ENCODE measurements around the gene PHLDB3.
"Not testable (repeated sequence)": the region's sequence is repeated elsewhere in the genome, so short reads cannot be mapped to it uniquely, and the experiment has no call there.

The PHLDB3 gene

GRCh38 chr19:43526884-43527859 is 22.6 kb upstream of the PHLDB3 start, which contains the start of gene ETHE1:
Gene ETHE1 (minus strand): TSS chr19:43527201. CDS start chr19:43527177, 24 bp downstream.
- peak; percentile 45 for DNase-seq

DNA sequence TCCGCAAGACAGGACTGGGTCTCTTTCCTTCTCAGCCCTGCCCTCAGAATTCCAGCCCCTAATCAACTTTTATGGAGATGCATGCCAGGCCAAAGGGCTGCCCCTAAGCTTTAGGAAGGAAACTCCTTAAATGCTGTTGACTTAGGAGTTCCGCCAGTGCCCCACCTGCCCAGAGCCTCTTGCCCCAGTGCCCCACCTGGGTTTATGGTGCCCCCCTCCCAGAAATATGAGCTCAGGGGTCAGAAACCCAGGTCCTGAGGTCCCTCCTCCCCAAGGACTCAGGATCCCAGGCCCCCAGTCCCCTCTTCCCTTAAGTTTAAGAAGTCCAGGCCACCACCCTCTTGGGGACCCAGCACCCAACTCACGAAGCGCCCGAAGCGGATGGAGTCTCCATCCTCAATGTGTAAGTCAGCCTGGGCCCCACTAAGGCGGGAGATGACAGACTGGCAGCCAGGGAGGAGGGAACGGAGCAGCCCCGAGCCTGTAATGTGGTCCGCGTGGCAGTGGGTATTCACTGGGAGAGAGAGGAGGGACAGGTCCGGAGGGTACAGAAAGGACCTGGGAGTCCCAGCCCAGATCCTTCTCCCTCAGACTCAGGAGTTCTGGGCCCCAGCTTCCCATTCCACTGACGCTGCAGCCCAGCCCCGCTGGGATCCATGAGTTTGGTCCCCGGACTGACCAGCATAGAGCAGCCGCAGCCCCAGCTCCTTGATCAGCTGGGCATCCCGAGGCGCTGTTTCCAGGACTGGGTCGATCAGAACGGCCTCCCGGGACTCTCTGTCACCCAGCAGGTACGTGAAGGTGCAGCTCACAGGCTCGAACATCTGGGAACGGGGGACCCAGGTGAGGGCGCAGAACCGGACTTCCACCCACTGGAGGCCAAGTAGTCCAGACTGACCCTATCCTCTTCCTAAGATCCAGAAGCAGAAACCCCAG is 21.6 kb upstream of the PHLDB3 start:
- DNase-seq: no peak

DNA sequence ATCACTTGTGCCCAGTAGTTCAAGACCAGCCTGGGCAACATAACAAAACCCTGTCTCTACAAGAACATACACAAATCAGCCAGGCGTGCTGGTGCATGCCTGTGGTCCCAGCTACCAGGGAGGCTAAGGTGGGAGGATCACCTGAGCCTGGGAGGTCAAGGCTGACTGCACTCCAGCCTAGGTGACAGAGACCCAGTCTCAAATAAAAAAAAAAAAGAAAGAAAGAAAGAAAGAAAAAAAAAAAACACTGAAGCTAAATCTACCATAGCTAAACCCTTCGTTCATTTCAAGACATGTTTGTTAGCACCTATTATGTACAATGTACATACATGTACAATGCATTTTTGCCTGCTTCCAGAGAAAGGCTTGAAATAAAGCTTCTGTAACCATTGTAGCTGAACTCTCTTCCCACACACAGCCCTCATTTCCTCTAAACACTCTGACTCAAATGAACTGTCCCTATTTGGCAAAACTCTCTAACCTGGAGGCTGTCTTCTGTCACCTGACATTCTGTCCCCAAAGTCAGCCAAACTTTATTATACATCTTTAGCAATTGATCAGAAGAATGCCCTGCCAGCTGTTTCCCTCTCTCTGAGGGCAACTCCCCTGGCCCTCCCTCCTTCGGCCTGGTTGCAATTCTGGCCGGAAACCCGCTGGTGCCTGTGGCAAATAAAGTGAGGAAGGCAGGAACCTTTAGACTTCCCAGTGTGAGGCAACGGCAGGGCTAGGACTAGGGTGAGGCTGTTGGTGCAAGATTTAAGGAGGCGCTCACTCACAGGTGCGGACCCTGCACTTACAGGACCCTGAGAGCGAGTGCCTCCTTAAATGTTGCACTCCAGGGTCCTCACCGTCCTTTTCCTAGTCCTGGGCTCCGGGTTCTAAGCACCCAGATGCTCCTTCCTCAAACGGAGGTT is 20.6 kb upstream of the PHLDB3 start:
- DNase-seq: no peak

DNA sequence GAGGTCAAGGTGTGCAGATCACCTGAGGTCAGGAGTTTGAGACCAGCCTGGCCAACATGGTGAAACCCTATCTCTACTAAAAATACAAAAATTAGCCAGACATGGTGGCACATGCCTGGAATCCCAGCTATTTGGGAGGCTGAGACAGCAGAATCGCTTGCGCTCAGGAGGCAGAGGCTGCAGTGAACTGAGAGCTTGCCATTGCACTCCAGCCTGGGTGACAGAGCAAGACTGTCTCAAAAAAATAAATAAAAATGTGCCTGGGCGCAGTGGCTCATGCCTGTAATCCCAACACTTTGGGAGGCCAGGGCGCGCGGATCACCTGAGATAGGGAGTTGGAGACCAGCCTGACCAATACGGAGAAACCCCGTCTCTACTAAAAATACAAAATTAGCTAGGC is 19.1 kb upstream of the PHLDB3 start:
- not testable (repeated sequence) for DNase-seq

DNA sequence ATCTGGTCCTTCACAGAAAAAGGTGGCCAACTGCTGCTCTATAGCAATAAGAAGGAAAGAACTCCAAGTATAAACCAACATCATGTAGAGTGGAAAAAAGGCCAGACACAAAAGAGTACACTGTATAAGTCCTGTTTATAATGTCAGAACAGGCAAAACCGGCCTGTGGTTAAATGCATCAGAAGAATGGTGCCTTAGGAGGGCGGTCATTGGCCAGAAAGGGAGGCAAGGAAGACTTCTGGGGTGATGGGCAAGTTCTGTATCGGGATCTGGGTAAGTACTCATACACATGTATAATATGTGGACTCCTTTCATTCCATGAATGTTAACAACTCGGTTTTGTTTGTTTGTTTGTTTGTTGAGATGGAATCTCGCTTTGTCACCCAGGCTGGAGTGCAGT is 18.4 kb upstream of the PHLDB3 start:
- no peak for DNase-seq

DNA sequence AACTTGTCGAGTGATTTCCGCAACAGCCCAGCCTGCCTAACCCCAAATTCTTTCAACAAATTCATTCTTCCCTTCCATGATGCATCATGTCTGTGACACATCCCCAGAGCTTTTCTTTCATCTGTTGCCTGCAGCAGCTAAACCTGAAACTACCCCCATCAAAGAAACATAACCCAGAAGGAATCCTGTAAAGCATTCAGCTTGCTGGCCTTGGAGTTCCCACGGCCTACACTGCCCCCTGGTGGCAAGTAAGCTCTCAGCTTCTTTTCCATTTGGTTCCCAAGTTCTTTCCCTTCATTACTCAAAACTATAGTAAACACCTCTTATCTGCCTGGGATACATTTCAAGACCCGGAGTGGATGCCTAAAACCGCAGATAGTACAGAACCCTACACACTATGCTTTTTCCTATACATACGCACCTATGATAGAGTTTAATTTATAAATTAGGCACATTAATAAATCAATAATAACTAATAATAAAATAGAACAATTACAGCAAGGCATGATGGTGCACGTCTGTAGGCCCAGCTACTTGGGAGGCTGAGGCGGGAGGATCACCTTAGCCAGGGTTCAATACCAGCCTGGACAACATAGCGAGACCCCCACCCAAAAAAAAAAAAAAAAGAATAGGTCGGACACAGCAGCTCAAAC is 15.0 kb upstream of the PHLDB3 start:
- peak; percentile 92 for DNase-seq

DNA sequence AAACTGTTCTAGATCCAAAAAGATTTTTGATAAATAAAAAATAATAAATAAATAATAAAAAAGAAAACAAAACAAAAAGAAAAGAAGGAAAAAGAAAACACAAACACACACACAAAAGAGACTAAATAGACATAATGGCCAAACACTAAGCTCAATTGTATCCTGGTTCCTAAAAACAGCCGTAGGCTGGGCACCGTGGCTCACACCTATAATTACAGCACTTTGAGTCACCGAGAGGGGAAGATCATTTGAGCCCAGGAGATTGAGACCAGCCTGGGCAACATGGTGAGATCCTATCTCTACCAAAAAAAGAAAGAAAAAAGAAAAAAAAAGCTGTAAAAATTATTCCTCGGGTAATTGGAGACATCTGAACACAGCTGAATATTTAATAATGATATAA is 13.5 kb upstream of the PHLDB3 start:
- DNase-seq: no peak

DNA sequence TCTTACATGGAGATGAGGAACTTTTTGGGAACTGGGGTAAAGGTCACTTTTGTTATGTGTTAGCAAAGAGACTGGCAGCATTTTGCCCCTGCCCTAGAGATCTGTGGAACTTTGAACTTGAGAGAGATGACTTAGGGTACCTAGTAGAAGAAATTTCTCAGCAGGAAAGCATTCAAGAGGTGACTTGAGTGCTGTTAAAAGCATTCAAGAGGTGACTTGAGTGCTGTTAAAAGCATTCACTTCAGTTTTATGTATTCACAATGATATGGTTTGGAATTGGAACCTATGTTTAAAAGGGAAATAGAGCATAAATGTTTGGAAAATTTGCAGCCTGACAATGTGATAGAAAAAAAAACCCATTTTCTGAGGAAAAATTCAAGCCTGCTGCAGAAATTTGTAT is 7.9 kb upstream of the PHLDB3 start:
- DNase-seq: not testable (repeated sequence)

- DNase-seq: no peak
Observed at GRCh38 chr19:43511324-43511723, 6.8 kb upstream of the PHLDB3 start.

DNA sequence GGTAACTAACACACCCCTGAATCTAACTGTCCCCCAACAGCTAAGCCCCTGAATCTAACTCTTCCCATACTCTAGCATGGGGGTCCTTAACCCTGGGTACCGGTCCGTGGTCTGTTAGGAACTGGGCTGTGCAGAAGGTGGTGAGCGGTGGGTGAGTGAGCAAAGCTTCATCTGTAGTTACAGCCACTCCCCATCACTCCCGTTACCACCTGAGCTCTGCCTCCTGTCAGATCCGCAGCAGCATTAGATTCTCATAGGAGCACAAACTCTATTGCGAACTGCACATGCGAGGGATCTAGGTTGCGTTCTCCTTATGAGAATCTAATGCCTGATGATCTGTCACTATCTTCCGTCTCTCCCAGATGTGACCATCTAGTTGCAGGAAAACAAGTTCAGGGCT is 6.2 kb upstream of the PHLDB3 start:
- no peak for DNase-seq

DNA sequence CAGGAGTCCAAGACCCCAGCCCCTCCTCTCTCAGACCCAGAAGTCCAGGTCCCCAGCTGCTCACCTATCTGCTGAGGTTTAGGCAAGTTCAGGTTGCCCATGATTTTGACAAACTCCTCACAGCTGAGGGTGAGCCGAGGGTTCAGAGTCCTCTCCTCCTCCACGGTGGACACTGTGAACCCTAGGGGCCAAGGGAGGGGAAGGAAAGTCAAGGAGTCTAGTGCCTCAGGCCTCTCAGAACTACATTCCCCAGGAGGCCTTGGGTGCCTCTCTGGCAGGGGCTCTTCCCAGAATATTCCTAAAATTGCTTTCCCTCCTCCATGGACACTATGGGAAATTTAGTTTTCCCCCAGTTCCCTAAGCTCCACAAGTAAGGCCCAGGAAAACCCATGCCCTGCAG is 3.3 kb upstream of the PHLDB3 start:
- no peak for DNase-seq

DNA sequence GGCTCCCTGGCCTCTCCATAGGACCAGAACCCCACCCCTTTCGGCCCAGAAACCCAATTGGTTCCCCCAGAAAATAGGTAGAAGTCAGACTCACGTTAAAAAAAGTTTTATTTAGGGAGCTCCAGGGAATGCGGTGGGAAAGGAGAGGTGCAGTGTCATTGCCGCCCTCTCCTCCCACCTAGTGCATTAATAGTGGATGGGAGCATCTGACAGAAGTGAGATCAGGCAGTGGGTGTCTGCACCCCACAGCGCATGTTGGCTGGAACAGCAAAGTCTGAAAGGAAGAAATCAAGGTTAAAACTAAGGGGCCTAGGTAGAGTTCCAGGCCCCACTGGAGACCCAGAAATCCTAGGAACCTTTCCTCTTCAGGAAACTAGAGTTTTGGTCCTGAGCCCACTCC is 2.1 kb upstream of the PHLDB3 start:
- DNase-seq: no peak

DNA sequence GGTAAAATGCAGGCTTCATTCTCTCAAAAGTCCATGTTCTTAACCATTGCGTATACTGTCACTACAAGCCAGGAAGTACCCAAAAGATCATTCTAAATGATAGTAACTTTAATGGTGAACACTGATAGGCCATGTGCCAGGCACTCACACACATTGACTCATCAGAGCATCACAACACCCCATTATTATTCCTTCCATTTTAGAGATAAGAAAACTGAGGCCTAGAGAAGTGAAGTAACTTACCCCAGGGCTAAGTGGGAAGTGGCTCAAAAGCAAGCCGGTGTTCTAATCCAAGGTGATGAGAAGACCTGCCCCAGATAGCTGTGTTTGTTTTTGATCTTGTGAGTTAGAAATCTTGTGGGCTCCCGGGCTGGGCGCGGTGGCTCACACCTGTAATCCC is 1.4 kb upstream of the PHLDB3 start:
- DNase-seq: no peak

GRCh38 chr19:43505186-43505456 is 575 bp upstream of the PHLDB3 start:
- DNase-seq: no peak

DNA sequence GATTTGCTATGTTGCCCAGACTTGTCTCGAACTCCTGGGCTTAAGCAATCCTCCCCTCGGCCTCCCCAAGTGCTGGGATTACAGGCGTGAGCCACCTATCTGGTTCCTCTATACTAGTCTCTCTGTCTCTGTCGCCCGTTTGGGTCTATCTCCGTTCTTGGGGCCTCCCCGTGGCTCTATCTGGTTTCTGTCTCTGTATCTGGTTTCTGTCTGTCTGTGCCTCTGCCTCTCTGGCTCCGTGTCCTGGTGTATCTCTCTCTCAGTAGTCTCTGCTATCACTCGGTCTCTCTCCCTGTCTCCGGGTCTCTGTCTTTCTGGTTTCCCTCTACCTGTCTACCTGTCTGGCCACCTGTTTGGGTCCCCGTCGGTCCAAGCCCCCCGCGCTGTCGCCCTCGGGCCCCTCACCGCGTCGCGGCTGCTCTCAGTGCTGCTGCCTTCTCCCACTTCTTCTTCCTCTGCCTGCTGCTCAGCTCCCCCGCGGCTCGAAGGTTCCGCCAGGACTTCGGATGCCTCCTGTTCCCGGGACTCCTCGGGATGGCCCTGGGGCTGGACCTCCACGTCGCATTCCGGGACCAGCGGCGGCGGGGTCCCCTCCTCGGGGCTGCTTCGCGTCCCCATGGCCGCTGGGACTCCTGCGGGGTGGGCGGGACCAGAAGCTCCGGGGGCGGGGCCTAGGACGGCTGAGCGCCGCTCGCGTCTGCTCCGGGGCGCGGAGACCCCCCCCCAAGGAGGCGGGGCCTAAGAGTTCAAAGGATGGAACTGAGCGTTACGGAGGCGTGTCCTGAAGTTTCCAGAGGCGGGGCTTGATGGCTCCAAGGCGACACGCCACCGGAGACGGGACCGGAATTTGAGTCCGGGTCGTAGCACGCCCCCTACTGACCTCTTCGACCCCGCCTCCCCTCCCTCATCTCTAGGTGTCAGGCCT is 783 bp downstream of the PHLDB3 start:
- peak; percentile 87 for DNase-seq

DNA sequence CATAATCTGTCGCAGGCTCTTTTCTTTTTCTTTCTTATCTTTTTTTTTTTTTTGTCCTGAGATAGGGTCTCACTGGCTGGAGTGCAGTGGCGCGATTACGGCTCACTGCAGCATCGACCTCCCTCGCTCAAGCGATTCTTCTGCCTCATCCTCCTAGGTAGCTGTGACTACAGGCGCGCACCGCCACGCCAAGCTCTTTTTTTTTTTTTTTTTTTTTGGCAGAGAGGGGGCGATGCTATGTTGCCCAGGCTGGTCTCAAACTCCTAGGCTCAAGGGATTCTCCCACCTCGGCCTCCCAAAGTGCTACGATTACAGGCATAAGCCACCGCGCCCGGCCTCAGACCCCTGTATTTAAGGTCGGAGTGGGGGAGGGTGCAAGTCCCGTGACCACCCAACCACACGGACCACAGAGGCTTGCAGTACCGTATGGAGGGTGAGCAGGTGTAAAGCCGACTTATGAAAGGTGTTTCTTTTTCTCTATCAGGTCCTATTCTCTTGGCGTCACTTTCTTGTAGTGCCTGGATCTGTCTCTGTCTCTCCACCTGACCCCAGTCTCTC is 2.0 kb downstream of the PHLDB3 start:
- no peak for DNase-seq

GRCh38 chr19:43501661-43502418 is 2.7 kb downstream of the PHLDB3 start:
- DNase-seq: no peak

GRCh38 chr19:43499042-43499441 is 5.5 kb downstream of the PHLDB3 start:
- DNase-seq: no peak

DNA sequence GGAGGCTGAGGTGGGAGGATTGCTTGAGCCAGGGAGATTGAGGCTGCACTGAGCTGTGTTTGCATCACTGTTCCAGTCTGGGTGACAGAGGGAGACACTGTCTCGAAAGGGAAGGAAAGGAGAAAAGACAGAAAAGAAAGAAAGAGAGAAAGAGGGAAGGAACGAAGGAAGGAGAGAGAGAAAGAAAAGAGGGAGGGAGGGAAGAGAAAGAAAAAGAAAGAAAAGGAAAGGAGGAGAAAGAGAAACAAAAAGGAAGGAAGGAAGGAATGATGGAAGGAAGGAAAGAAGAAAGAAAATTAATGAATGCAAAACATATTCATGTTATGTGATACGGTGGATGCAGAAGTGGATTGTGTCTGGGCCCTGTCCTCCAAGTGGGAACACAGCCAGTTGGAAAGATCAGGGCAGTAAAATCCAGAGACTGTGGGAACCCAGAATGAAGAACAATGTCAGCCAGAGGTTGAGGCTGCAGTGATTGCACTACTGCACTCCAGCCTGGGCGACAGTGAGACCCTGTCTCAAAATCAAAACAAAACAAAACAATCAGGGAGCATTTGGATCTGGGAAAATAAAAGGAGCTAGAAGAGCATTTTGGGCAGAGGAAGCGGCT is 6.2 kb downstream of the PHLDB3 start:
- DNase-seq: no peak
